Activated CD4-positive, alpha-beta memory T cell treated with anti-CD3 and anti-CD28 coated beads, Interleukin-2, amount 10 ng/mL, durations not matched to agents 7 days and 5 days (primary cell): ENCODE data around the gene ESRRA. TPM values are rescaled to one million over a fixed set of nuclear protein-coding genes. Genes with fewer than 3 reads are reported as not detected.
A peak's percentile ranks its signal among the peaks of the same experiment; 100 is the strongest.

Source experiments
- CTCF ChIA-PET: fragments of 350-600 bp; sonication (Branson Sonifier 250); formaldehyde crosslinking; loops from one replicate; lab custom pipeline; 2021; ENCODE audit warnings: antibody characterized with exemption, inconsistent platforms; lab: Charles Lee
- POLR2A ChIA-PET: fragments of 350-600 bp; sonication (Branson Sonifier 250); formaldehyde crosslinking; loops from one replicate; lab custom pipeline; 2021; ENCODE audit warnings: antibody characterized with exemption; lab: Charles Lee
- DNase-seq: peaks from one replicate; pipeline ENCODE4 v3.0.0-alpha.2; 2020
- H3K27ac Mint-ChIP-seq: one replicate; pipeline ENCODE4 v1.8.0; 2021; ENCODE audit warnings: mild to moderate bottlenecking, mixed read lengths
- H3K27me3 Mint-ChIP-seq: one replicate; pipeline ENCODE4 v1.8.0; 2021; ENCODE audit warnings: mixed read lengths
- H3K36me3 Mint-ChIP-seq: one replicate; pipeline ENCODE4 v1.8.0; 2021; ENCODE audit warnings: low read depth, mixed read lengths
- H3K4me1 Mint-ChIP-seq: one replicate; pipeline ENCODE4 v1.8.0; 2021; ENCODE audit warnings: mixed read lengths
- H3K4me3 Mint-ChIP-seq: one replicate; pipeline ENCODE4 v1.8.0; 2021; ENCODE audit warnings: mild to moderate bottlenecking, mixed read lengths
- H3K9me3 Mint-ChIP-seq: one replicate; pipeline ENCODE4 v1.8.0; 2021; ENCODE audit warnings: mixed read lengths
- total RNA-seq, 2 experiments: library from RNA; stranded (reverse); gene quantifications; one replicate each; pipeline ENCODE4 v1.2.3, GENCODE V29; 2021

Gene ESRRA
- total RNA-seq, 2 experiments from 2014 or later = 38.5 to 42.2 TPM

DNA sequence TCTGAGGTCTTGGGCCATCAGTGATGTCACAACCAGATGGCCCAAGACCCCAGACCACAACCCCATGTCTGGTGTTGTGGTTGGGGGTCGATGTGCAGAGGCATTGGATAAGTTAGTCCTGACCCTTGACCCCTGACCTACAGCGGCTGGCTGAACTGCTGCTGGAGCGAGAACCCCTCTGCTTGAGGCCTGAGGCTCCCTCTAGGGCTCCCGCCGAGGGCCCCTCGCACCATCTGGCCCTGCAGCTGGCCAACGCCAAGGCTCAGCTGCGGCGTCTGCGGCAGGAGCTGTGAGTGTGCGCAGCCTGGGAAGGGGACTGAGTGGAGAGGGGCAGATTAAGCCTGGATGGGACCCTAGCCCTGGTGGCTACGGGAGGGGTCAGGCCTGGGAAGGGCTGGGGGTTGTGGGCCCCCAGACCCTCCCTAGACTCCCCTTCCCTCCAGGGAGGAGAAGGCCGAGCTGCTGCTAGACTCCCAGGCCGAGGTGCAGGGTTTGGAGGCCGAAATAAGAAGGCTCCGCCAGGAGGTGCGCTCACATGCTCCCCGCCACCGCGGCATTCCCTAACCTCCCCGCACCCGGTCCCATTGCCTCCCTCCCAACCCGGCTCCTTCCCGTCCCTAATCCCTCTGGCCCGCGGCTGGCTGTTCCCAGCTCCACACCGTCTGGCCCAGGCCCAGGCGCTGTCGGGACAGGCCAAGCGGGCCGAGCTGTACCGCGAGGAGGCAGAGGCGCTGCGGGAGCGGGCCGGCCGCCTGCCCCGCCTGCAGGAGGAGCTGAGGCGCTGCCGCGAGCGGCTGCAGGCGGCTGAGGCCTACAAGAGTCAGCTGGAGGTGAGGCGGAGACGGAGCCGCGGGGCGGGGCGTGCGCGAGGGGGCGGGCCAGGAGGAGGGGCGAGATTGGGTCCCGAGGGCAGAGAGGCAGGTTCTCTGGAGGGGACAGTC is 36.8 kb downstream of the ESRRA start:
- peak; percentile 95 for DNase-seq
- Mint-ChIP-seq H3K36me3 (peaks cover 47% of the 10 kb centered on the region), H3K9me3 (no peaks in the 10 kb centered on the region), H3K4me3 (peak overlapping the region; percentile 54), H3K27me3 (no peaks in the 10 kb centered on the region), H3K4me1 (peaks cover 62% of the 10 kb centered on the region), H3K27ac (no peak overlapping the region)
- ChIA-PET CTCF (interaction anchor here (0.6 to 7.4 kb wide), 14 partner anchors 11 to 474 kb away, joined by 3 to 70 read pairs (median 4); partner anchors contain the start of genes ESRRA, PRDX5 and TRMT112), POLR2A (interaction anchor here (0.5 to 2.7 kb wide), 10 partner anchors 9 to 1165 kb away, joined by 3 to 23 read pairs (median 4); partner anchors contain the start of genes PRDX5, RASGRP2 and TRMT112)

- Mint-ChIP-seq H3K9me3 (no peaks in the 10 kb centered on the region), H3K4me3 (peak overlapping the region; percentile 54), H3K27ac (no peak overlapping the region), H3K36me3 (peaks cover 41% of the 10 kb centered on the region), H3K27me3 (no peaks in the 10 kb centered on the region), H3K4me1 (peaks cover 55% of the 10 kb centered on the region)
- ChIA-PET POLR2A (interaction anchor here (0.7 to 1.6 kb wide), 7 partner anchors 8 to 401 kb away, joined by 3 to 12 read pairs (median 4); partner anchors contain the start of genes PRDX5, RASGRP2 and TRMT112), CTCF (interaction anchor here (0.6 to 7.4 kb wide), 13 partner anchors 11 to 473 kb away, joined by 3 to 70 read pairs (median 5); partner anchors contain the start of genes ESRRA, PRDX5 and TRMT112)
- no peak for DNase-seq
Measured at GRCh38 chr11:64342869-64343745, 37.8 kb downstream of the ESRRA start.

DNA sequence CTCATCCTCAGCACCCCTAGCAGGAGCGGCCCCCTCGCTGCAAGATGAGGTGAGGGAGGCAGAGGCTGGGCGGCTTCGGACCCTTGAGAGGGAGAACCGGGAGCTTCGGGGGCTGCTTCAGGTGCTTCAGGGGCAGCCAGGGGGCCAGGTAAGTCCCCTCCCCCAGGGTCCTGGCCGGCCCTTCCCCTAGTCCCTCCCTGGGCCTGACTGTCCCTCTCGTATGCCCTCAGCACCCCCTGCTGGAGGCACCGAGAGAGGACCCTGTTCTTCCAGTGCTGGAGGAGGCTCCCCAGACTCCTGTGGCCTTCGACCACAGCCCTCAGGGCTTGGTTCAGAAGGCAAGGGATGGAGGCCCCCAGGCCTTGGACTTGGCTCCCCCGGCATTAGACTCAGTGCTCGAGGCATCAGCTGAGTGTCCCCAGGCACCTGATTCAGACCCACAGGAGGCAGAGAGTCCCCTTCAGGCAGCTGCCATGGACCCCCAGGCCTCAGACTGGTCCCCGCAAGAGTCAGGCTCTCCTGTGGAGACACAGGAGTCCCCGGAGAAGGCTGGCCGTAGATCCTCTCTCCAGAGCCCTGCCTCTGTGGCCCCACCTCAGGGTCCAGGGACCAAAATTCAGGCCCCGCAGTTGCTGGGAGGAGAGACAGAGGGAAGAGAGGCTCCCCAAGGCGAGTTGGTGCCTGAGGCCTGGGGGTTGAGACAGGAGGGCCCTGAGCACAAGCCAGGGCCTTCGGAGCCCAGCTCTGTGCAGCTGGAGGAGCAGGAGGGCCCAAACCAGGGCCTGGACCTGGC is 38.6 kb downstream of the ESRRA start:
- H3K27ac Mint-ChIP-seq = no peak overlapping the region
- ChIA-PET CTCF (interaction anchor here (0.9 to 2.1 kb wide), 3 partner anchors 16 to 39 kb away, joined by 3 to 11 read pairs (median 9); partner anchors contain the start of genes ESRRA, PRDX5 and TRMT112), POLR2A (no interaction called here)
- H3K9me3 Mint-ChIP-seq = no peaks in the 10 kb centered on the region
- H3K4me1 Mint-ChIP-seq = peaks cover 48% of the 10 kb centered on the region
- peaks cover 38% of the 10 kb centered on the region for H3K36me3 Mint-ChIP-seq
- no peak overlapping the region for H3K4me3 Mint-ChIP-seq
- no peaks in the 10 kb centered on the region for H3K27me3 Mint-ChIP-seq
- peak; percentile 33 for DNase-seq

- no peak overlapping the region for H3K4me3 Mint-ChIP-seq
- POLR2A ChIA-PET = no interaction called here
- H3K27me3 Mint-ChIP-seq = no peaks in the 10 kb centered on the region
- no peak for DNase-seq
- H3K9me3 Mint-ChIP-seq = no peaks in the 10 kb centered on the region
- no peak overlapping the region for H3K27ac Mint-ChIP-seq
- peaks cover 34% of the 10 kb centered on the region for H3K36me3 Mint-ChIP-seq
- CTCF ChIA-PET = interaction anchor here (1.1 kb wide), 1 partner anchor 15 kb away, joined by 3 read pairs; no protein-coding TSS in a partner anchor
- H3K4me1 Mint-ChIP-seq = peaks cover 40% of the 10 kb centered on the region
Measured at GRCh38 chr11:64344787-64345186, 39.5 kb downstream of the ESRRA start.

GRCh38 chr11:64347193-64347867 is 42.0 kb downstream of the ESRRA start:
- ChIA-PET POLR2A (interaction anchor here (0.7 to 4.2 kb wide), 2 partner anchors 12 to 1195 kb away, joined by 3 to 29 read pairs; partner anchors contain the start of gene RPS6KA4), CTCF (no interaction called here)
- Mint-ChIP-seq H3K27me3 (no peaks in the 10 kb centered on the region), H3K4me1 (peaks cover 18% of the 10 kb centered on the region), H3K36me3 (peaks cover 20% of the 10 kb centered on the region), H3K27ac (no peak overlapping the region), H3K9me3 (no peaks in the 10 kb centered on the region), H3K4me3 (no peak overlapping the region)
- DNase-seq = no peak

GRCh38 chr11:64348383-64349024 is 43.2 kb downstream of the ESRRA start:
- CTCF ChIA-PET = interaction anchor here (1.2 kb wide), 1 partner anchor 10 kb away, joined by 3 read pairs; no protein-coding TSS in a partner anchor
- no peak for DNase-seq
- peaks cover 13% of the 10 kb centered on the region for H3K4me1 Mint-ChIP-seq
- POLR2A ChIA-PET = interaction anchor here (4.2 kb wide), 1 partner anchor 10 kb away, joined by 29 read pairs; the partner anchor contains the start of gene RPS6KA4
- H3K9me3 Mint-ChIP-seq = no peaks in the 10 kb centered on the region
- H3K27me3 Mint-ChIP-seq = no peaks in the 10 kb centered on the region
- no peak overlapping the region for H3K4me3 Mint-ChIP-seq
- peaks cover 20% of the 10 kb centered on the region for H3K36me3 Mint-ChIP-seq
- H3K27ac Mint-ChIP-seq = no peak overlapping the region

DNA sequence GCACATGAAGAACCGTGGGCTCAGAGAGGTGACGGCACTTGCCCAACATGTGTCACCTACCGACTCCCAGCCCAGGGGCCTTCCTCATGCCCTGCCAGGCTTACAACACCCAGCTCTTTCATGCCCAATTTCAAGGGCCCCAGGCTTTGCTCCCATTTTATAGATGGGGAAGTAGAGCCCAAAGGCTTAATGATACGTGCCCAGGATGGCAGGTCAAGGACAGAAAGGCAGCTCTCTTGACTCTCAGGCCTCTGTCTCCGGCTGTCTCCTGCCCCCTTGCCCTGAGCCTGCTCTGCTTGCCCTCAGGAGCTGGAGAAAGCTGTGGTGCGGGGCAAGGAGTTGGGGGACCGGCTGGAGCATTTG is 43.7 kb downstream of the ESRRA start:
- ChIA-PET CTCF (interaction anchor here (1.2 to 1.3 kb wide), 2 partner anchors 9 to 17 kb away, joined by 3 to 4 read pairs; no protein-coding TSS in a partner anchor), POLR2A (interaction anchor here (0.6 to 4.2 kb wide), 2 partner anchors 10 to 11 kb away, joined by 3 to 29 read pairs; partner anchors contain the start of gene RPS6KA4)
- Mint-ChIP-seq H3K36me3 (peaks cover 20% of the 10 kb centered on the region), H3K27me3 (no peaks in the 10 kb centered on the region), H3K9me3 (no peaks in the 10 kb centered on the region), H3K27ac (no peak overlapping the region), H3K4me1 (peaks cover 13% of the 10 kb centered on the region), H3K4me3 (no peak overlapping the region)
- no peak for DNase-seq

DNA sequence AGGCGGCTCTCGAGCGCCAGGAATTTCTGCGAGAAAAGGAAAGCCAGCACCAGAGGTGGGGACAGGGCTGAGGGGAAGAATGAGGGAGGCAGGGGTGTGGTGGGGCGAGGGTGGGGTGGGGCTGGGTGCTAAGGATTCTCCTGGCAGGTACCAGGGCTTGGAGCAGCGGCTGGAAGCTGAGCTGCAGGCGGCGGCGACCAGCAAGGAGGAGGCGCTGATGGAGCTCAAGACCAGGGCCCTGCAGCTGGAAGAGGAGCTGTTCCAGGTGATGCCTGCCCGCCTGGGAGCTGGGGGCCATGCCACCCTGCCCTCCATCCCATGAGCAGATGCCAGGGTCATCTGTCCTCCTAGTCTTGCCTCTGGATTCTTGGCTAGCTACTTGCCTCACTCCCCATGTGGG is 44.1 kb downstream of the ESRRA start:
- Mint-ChIP-seq H3K27ac (no peak overlapping the region), H3K36me3 (peaks cover 20% of the 10 kb centered on the region), H3K27me3 (no peaks in the 10 kb centered on the region), H3K4me1 (peaks cover 13% of the 10 kb centered on the region), H3K4me3 (no peak overlapping the region), H3K9me3 (no peaks in the 10 kb centered on the region)
- DNase-seq = no peak
- POLR2A ChIA-PET = interaction anchor here (0.6 to 4.2 kb wide), 3 partner anchors 9 to 11 kb away, joined by 3 to 29 read pairs (median 4); partner anchors contain the start of genes CCDC88B and RPS6KA4
- CTCF ChIA-PET = interaction anchor here (1.3 kb wide), 1 partner anchor 18 kb away, joined by 4 read pairs; no protein-coding TSS in a partner anchor

GRCh38 chr11:64351136-64351631 is 45.9 kb downstream of the ESRRA start:
- Mint-ChIP-seq H3K27ac (no peak overlapping the region), H3K9me3 (no peaks in the 10 kb centered on the region), H3K27me3 (no peaks in the 10 kb centered on the region), H3K4me3 (no peak overlapping the region), H3K4me1 (peaks cover 5% of the 10 kb centered on the region), H3K36me3 (peaks cover 12% of the 10 kb centered on the region)
- ChIA-PET POLR2A (interaction anchor here (0.7 to 4.2 kb wide), 4 partner anchors 8 to 33 kb away, joined by 3 to 29 read pairs (median 9); partner anchors contain the start of genes CCDC88B, PRDX5, RPS6KA4 and TRMT112), CTCF (no interaction called here)
- no peak for DNase-seq

- no peak overlapping the region for H3K27ac Mint-ChIP-seq
- peaks cover 6% of the 10 kb centered on the region for H3K4me1 Mint-ChIP-seq
- H3K27me3 Mint-ChIP-seq = no peaks in the 10 kb centered on the region
- H3K9me3 Mint-ChIP-seq = no peaks in the 10 kb centered on the region
- H3K4me3 Mint-ChIP-seq = no peak overlapping the region
- H3K36me3 Mint-ChIP-seq = peaks cover 8% of the 10 kb centered on the region
- DNase-seq = no peak
- CTCF ChIA-PET = interaction anchor here (0.7 to 3.9 kb wide), 2 partner anchors 10 to 21 kb away, joined by 3 to 16 read pairs; no protein-coding TSS in a partner anchor
- POLR2A ChIA-PET = interaction anchor here (1.3 to 4.2 kb wide), 3 partner anchors 12 to 35 kb away, joined by 4 to 13 read pairs (median 13); partner anchors contain the start of genes CCDC88B, PRDX5 and TRMT112
Measured at GRCh38 chr11:64352099-64352994, 47.0 kb downstream of the ESRRA start.
